ENCODE data around the gene DOCK4.

Gene DOCK4

DNA sequence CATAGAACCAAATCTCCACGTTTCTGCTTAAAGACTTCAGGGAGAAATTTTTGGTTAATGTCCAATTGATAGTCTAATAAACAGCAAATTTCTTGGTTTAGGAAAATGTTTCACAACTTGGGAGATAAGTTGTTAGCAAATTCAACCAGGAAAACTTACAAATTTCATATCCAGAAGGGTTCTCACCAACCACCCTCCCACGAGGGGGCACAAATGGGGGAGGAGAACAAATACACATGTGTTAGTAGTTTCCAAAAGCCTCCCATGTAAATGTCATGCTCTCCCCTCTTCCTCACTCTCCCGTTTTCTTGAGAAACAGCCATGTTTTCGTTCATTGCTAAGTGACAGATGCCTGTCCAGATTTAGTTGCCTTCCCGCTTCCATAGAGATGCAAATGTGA is 10.5 kb downstream of the DOCK4 start:
- no peaks in the 10 kb centered on the region for H3K4me1 Mint-ChIP-seq
- no peak for DNase-seq (ENCODE audit: low spot score in 2 of 2)
- peaks cover 86% of the 10 kb centered on the region for H3K27me3 Mint-ChIP-seq
- H3K36me3 Mint-ChIP-seq (ENCODE audit: insufficient read depth) = peaks cover 1% of the 10 kb centered on the region
- H3K4me3 Mint-ChIP-seq = no peak overlapping the region
- H3K9me3 Mint-ChIP-seq = no peaks in the 10 kb centered on the region
- H3K27ac Mint-ChIP-seq (ENCODE audit: low read depth) = no peak overlapping the region
- ATAC-seq (replicated peaks; ENCODE audit: extremely low read depth, poor library complexity, severe bottlenecking) = no peak

DNA sequence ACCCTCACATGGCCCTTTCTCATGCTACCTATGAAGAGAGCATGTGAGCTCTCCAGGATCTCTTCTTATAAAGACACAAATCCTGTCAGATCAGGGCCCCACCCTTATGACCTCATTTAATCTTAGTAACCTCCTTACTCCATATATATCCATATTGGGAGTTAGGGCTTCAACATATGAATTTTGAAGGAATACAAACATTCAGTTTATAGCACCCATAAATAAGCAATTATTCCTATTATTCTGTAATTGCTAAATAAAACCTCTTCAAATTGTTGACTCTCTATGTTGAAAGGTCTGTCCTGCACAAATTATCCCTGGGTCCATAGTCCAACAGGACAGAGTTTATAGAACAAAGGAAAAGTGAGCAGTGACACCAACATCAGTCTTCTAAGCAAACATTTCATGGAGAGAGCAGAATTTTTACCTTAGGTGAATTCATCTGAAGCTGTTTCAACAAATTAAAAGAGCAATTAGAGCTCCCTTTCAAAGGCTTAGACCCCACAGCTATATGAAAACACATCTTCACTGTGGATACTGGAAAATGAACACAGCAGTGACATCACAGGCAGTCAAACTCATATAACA is 12.2 kb downstream of the DOCK4 start:
- Mint-ChIP-seq H3K27ac (ENCODE audit: low read depth) (no peak overlapping the region), H3K4me3 (no peak overlapping the region), H3K9me3 (no peaks in the 10 kb centered on the region), H3K4me1 (no peaks in the 10 kb centered on the region), H3K36me3 (ENCODE audit: insufficient read depth) (peaks cover 1% of the 10 kb centered on the region), H3K27me3 (peaks cover 84% of the 10 kb centered on the region)
- no peak for DNase-seq (ENCODE audit: low spot score in 2 of 2)
- no peak for ATAC-seq (replicated peaks; ENCODE audit: extremely low read depth, poor library complexity, severe bottlenecking)

DNA sequence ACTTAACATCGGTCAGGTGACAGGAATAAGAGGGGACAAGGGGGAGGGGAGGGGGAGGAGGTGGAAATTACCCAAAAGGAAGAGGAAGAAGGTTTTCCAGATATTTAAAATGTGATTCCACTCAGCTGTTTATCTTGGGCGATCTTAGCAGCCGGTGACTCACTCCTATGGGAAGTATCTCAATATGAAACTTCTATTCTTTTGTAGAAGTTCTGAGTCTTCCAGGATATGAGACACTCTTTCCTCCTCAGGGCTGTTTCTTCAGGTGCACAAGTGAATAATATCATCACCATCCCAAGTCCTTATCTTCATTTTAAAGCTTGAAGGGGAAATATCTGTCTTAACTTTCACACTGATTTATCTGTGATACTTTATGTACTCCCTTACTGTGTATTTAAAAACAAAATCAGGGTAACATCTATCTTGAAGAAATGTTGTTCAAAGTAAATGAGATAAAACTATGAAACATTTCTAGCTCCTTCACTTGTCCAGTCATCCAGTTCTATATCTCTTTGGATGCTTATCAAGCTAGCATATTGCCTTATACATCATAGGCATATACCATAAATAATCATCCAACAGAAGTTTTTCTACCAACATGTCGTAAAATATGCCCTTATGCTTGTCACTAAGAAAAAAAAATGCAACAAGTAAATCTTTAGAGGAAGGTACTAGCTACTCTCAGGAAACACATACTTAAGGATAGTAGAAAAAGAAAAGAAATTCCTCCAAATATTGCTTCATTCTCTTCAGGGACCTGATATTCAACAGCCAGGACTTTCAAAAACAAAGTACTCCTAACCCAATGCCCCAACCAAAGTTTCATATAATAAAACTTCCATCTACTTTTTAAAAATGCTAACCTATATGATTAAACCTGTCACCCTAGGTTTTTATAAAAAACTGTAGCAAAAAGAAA is 13.7 kb downstream of the DOCK4 start:
- H3K4me3 Mint-ChIP-seq = no peak overlapping the region
- peaks cover 69% of the 10 kb centered on the region for H3K27me3 Mint-ChIP-seq
- H3K27ac Mint-ChIP-seq (ENCODE audit: low read depth) = no peak overlapping the region
- ATAC-seq (replicated peaks; ENCODE audit: extremely low read depth, poor library complexity, severe bottlenecking) (no peak), DNase-seq (ENCODE audit: low spot score in 2 of 2) (no peak)
- no peaks in the 10 kb centered on the region for H3K4me1 Mint-ChIP-seq
- H3K36me3 Mint-ChIP-seq (ENCODE audit: insufficient read depth) = peaks cover 1% of the 10 kb centered on the region
- no peaks in the 10 kb centered on the region for H3K9me3 Mint-ChIP-seq

DNA sequence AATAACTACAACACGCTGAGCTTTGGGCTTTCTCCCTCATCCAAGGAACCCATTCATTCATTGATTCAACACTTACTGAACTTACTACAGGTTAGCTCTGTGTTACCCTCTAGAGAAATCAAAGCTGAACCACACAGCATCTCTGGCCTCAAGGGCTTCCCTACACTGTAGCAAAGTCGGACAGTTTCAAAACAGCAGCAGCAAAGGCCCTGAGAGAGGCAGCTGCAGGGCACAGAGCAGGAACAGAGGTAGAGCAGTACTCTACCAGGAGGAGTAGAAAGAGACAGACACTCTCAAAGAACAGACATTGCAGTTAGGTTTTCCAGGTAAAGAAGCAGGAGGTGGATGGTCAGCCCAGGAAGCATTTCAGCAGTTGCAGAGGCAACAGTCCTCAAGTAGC is 16.1 kb downstream of the DOCK4 start:
- ATAC-seq (replicated peaks; ENCODE audit: extremely low read depth, poor library complexity, severe bottlenecking) (no peak), DNase-seq (ENCODE audit: low spot score in 2 of 2) (no peak)
- Mint-ChIP-seq H3K27me3 (peaks cover 46% of the 10 kb centered on the region), H3K4me3 (no peak overlapping the region), H3K4me1 (no peaks in the 10 kb centered on the region), H3K9me3 (no peaks in the 10 kb centered on the region), H3K27ac (ENCODE audit: low read depth) (no peak overlapping the region), H3K36me3 (ENCODE audit: insufficient read depth) (no peaks in the 10 kb centered on the region)

DNA sequence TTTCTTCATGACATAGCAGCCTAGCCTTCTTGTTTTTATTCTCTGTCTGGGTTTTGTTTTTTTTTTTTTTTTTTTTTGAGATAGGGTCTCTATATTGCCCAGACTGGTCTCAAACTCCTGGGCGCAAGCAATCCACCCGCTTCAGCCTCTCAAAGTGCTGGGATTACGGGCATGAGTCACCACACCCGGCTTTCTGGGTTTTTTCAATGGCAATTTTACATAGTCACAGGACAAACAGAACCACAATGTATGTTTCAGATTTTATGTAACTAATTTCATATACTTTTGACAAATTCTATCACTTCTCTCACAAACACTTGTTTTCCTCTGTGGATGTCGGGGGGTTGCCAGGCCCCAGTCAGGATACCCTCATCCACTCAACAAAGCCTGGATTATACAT is 16.5 kb downstream of the DOCK4 start:
- Mint-ChIP-seq H3K36me3 (ENCODE audit: insufficient read depth) (no peaks in the 10 kb centered on the region), H3K27ac (ENCODE audit: low read depth) (no peak overlapping the region), H3K4me3 (no peak overlapping the region), H3K27me3 (peaks cover 45% of the 10 kb centered on the region), H3K9me3 (no peaks in the 10 kb centered on the region), H3K4me1 (no peaks in the 10 kb centered on the region)
- ATAC-seq (replicated peaks; ENCODE audit: extremely low read depth, poor library complexity, severe bottlenecking) (no peak), DNase-seq (ENCODE audit: low spot score in 2 of 2) (no peak)

DNA sequence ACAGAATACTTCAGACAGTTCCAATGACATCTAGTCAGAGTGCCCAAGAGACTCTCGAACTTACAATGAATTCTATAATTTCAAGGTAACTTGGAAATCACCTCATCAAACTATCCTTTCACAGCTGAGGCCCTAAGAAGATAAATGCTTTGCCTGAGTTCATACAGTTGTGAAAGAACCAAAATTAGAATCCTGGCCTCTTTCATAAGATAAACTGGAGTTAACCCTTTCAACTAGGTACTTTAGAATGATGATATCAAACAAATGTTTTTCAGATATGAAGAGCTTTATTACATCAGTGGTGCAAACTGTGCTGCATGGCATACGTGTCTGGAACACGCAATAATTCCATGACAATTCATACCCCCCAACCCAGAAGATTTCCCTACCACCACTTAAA is 17.9 kb downstream of the DOCK4 start:
- Mint-ChIP-seq H3K27ac (ENCODE audit: low read depth) (no peak overlapping the region), H3K36me3 (ENCODE audit: insufficient read depth) (no peaks in the 10 kb centered on the region), H3K4me1 (no peaks in the 10 kb centered on the region), H3K4me3 (no peak overlapping the region), H3K9me3 (no peaks in the 10 kb centered on the region), H3K27me3 (peaks cover 43% of the 10 kb centered on the region)
- no peak for ATAC-seq (replicated peaks; ENCODE audit: extremely low read depth, poor library complexity, severe bottlenecking)
- no peak for DNase-seq (ENCODE audit: low spot score in 2 of 2)

DNA sequence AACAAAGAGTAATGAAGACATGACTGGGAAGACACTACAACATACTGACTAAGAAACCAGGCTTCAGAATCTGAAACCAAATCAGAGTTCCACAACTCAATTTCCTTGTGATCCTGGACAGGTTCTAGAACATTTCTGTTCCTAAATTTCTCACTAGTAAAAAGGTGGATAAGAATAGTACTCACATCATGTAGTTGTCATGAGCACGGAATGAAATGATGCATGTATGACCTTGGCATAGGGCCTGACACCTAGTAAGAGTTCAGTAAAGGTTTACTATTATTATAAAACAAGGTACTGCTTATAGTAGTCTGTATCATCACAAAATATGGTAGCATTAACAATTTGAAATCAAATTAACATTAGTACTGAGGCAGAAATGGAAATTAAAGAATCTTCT is 19.9 kb downstream of the DOCK4 start:
- no peak overlapping the region for H3K4me3 Mint-ChIP-seq
- H3K4me1 Mint-ChIP-seq = no peaks in the 10 kb centered on the region
- ATAC-seq (replicated peaks; ENCODE audit: extremely low read depth, poor library complexity, severe bottlenecking) (no peak), DNase-seq (ENCODE audit: low spot score in 2 of 2) (no peak)
- H3K36me3 Mint-ChIP-seq (ENCODE audit: insufficient read depth) = no peaks in the 10 kb centered on the region
- no peaks in the 10 kb centered on the region for H3K9me3 Mint-ChIP-seq
- H3K27me3 Mint-ChIP-seq = peaks cover 29% of the 10 kb centered on the region
- H3K27ac Mint-ChIP-seq (ENCODE audit: low read depth) = no peak overlapping the region

DNA sequence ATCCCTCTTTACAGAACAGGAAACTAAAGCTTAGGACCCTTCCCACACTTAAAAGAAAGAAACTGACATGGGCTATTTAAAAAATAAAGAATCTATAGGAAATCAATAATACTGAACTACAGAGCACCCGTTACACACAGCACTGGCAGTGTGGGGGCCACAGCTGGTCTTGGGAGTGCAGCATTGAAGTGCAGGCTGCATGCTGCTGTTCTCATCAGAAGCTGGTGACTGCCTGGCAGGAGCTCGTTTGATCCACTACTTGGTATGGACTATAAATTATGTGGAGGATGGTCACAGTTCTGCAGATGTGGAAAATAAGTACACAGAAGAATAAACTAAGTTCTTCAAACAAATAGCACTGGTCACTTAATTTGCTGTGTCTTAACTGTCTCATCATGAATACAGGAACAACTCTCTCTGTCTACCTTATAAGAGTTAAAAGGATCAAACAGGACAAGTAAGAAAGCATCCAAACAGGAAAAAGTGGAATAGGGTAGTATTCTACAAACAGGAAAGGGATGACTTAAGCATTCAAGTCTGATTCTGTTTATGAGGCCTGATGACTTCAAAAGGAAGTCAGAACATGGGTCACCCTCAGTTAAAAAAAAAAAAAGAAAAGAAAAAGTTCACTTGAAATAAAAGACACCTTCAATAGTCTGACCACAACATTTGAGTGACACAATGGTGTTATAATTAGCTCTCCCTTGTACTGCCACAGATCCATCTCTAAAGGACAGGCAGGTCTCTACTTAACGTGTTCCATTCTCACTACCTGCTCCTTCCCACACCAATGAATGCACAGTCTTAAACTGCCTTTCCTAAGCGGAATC is 21.0 kb downstream of the DOCK4 start:
- no peak for ATAC-seq (replicated peaks; ENCODE audit: extremely low read depth, poor library complexity, severe bottlenecking)
- H3K4me1 Mint-ChIP-seq = no peaks in the 10 kb centered on the region
- H3K36me3 Mint-ChIP-seq (ENCODE audit: insufficient read depth) = no peaks in the 10 kb centered on the region
- no peak for DNase-seq (ENCODE audit: low spot score in 2 of 2)
- H3K27me3 Mint-ChIP-seq = peaks cover 27% of the 10 kb centered on the region
- H3K27ac Mint-ChIP-seq (ENCODE audit: low read depth) = no peak overlapping the region
- H3K4me3 Mint-ChIP-seq = no peak overlapping the region
- no peaks in the 10 kb centered on the region for H3K9me3 Mint-ChIP-seq

DNA sequence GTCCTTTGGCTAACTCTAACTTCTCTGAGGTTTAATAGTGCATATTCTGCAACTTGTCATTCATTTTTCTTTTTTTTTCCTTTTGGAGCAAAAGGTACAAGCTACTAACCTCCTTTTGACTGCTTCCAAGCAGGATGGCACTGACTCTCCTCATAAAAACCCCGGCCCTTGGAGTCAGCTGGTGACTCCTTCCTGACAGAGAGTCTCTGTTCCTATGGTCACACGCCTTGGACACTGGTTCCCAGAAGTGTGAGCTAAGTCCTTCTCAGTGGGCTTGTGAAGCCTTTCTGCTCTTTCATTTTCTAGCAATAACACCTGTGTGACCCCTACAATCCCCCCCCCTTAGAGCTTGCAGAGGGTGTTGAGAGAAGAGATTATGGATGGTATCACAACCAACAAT is 21.7 kb downstream of the DOCK4 start:
- H3K36me3 Mint-ChIP-seq (ENCODE audit: insufficient read depth) = no peaks in the 10 kb centered on the region

DNA sequence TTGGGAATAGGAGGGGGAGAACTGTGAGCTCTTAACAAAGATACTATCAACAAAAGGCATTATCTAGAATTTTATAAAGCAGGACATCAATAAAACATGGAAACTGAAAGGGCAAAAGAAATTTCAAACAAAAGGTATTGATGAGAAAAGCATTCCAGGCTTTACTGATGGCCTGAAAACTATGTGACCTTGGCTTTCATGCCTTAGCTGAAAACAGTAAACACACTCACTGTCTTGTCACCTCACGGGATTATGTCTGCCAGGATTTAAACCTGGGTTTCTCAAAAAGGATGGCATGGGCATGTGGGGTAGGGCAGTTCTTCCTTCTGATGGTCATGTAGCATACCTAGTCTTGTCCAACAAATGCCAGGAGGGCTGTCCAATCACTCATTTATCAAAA is 22.9 kb downstream of the DOCK4 start:
- Mint-ChIP-seq H3K4me3 (no peak overlapping the region), H3K4me1 (no peaks in the 10 kb centered on the region), H3K9me3 (no peaks in the 10 kb centered on the region), H3K27ac (ENCODE audit: low read depth) (no peak overlapping the region), H3K27me3 (peaks cover 32% of the 10 kb centered on the region), H3K36me3 (ENCODE audit: insufficient read depth) (no peaks in the 10 kb centered on the region)
- no peak for ATAC-seq (replicated peaks; ENCODE audit: extremely low read depth, poor library complexity, severe bottlenecking)
- no peak for DNase-seq (ENCODE audit: low spot score in 2 of 2)

More for the DNA sequence above, 21.7 kb downstream of the DOCK4 start:
- ATAC-seq (replicated peaks; ENCODE audit: extremely low read depth, poor library complexity, severe bottlenecking) (no peak), DNase-seq (ENCODE audit: low spot score in 2 of 2) (no peak)
- Mint-ChIP-seq H3K4me1 (no peaks in the 10 kb centered on the region), H3K27me3 (peaks cover 21% of the 10 kb centered on the region), H3K4me3 (no peak overlapping the region), H3K9me3 (no peaks in the 10 kb centered on the region), H3K27ac (ENCODE audit: low read depth) (no peak overlapping the region)

DNA sequence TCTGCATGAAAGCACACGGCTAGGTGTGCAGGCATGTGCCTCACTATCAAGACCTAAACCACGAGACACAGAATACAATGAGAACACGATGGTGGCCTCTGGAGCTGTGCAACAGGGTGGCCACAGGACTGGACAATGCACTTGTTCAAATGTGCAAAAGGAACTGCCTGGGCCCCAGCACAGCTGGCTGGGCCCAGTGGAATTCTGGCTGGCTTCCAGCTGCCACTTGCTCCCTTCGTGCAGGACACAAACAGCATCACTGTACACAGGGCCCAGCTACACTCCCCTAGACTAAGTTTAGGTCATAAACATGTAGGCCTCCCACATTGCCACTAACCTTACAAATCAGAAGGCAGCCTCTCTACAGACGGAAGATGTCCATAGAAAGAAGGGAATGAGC is 23.4 kb downstream of the DOCK4 start:
- no peak overlapping the region for H3K4me3 Mint-ChIP-seq
- H3K9me3 Mint-ChIP-seq = no peaks in the 10 kb centered on the region
- DNase-seq (ENCODE audit: low spot score in 2 of 2) = no peak
- H3K27ac Mint-ChIP-seq (ENCODE audit: low read depth) = no peak overlapping the region
- H3K36me3 Mint-ChIP-seq (ENCODE audit: insufficient read depth) = no peaks in the 10 kb centered on the region
- no peaks in the 10 kb centered on the region for H3K4me1 Mint-ChIP-seq
- peaks cover 37% of the 10 kb centered on the region for H3K27me3 Mint-ChIP-seq
- no peak for ATAC-seq (replicated peaks; ENCODE audit: extremely low read depth, poor library complexity, severe bottlenecking)

DNA sequence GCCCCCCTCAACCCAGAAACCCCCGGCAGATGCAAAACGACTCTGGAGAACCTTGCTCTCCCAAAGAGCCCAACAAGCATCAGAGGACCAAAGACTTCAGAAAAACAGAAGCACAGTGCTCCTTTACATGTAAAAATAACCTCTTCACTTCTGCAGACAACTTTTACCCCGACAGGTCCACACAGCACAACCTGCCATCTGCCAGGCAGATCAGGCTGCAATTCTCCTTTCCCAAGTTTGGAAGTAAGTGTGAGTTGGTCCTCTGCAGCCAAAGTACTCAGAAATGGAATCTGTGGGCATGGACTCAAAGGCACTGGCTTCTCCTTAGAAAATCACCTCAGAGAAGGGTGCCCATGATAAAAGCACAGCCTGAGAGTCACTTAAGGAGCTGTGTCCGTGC is 26.0 kb downstream of the DOCK4 start:
- no peak overlapping the region for H3K4me3 Mint-ChIP-seq
- DNase-seq (ENCODE audit: low spot score in 2 of 2) (no peak), ATAC-seq (replicated peaks; ENCODE audit: extremely low read depth, poor library complexity, severe bottlenecking) (no peak)
- no peaks in the 10 kb centered on the region for H3K4me1 Mint-ChIP-seq
- no peak overlapping the region for H3K27ac Mint-ChIP-seq (ENCODE audit: low read depth)
- no peaks in the 10 kb centered on the region for H3K9me3 Mint-ChIP-seq
- no peaks in the 10 kb centered on the region for H3K36me3 Mint-ChIP-seq (ENCODE audit: insufficient read depth)
- H3K27me3 Mint-ChIP-seq = peaks cover 62% of the 10 kb centered on the region
